Fibroblast of pulmonary artery (primary cell): ENCODE data around the gene NKX6-2.
A peak's percentile ranks its signal among the peaks of the same experiment; 100 is the strongest.
"Not testable (repeated sequence)": the region's sequence is repeated elsewhere in the genome, so short reads cannot be mapped to it uniquely, and the experiment has no call there.

Experiments
- DNase-seq: peaks from one replicate; pipeline ENCODE4 v3.0.0-alpha.2; 2010; ENCODE audit warnings: low read depth
- H3K4me3 ChIP-seq: replicated peaks from 2 replicates; pipeline ENCODE4 v1.5.1; 2011; ENCODE audit warnings: low read depth, mild to moderate bottlenecking, control low read depth, low read length, moderate library complexity
- CTCF ChIP-seq: IDR thresholded peaks from 2 replicates; pipeline ENCODE4 v1.5.1; 2011; ENCODE audit warnings: mild to moderate bottlenecking, control low read depth, low read length, inconsistent platforms; ENCODE audit errors: missing control alignments

Gene NKX6-2

GRCh38 chr10:132776821-132777220, 9.1 kb downstream of the NKX6-2 start:
- no peak overlapping the region for H3K4me3 ChIP-seq

GRCh38 chr10:132776186-132776585, 9.8 kb downstream of the NKX6-2 start:
- no peak overlapping the region for H3K4me3 ChIP-seq
- no peak for TF ChIP-seq CTCF
- DNase-seq = no peak

More at GRCh38 chr10:132776821-132777220, 9.1 kb downstream of the NKX6-2 start:
- DNase-seq = no peak
- TF ChIP-seq CTCF = no peak

- no peak for TF ChIP-seq CTCF
- no peak overlapping the region for H3K4me3 ChIP-seq
- DNase-seq = peak; percentile 7
Measured at GRCh38 chr10:132774902-132775863, 10.8 kb downstream of the NKX6-2 start.

GRCh38 chr10:132774181-132774901, 11.6 kb downstream of the NKX6-2 start:
- DNase-seq = no peak
- TF ChIP-seq CTCF = no peak
- no peak overlapping the region for H3K4me3 ChIP-seq

GRCh38 chr10:132772816-132773215, 13.1 kb downstream of the NKX6-2 start:
- not testable (repeated sequence) for H3K4me3 ChIP-seq, DNase-seq

GRCh38 chr10:132770061-132771021, 15.6 kb downstream of the NKX6-2 start:
- no peak overlapping the region for H3K4me3 ChIP-seq
- no peak for TF ChIP-seq CTCF

More at GRCh38 chr10:132770061-132771021, 15.6 kb downstream of the NKX6-2 start:
- DNase-seq = no peak
